MCF 10A (cell line): ENCODE data around the gene CHADL. TPM values are rescaled to one million over a fixed set of nuclear protein-coding genes. Genes with fewer than 3 reads are reported as not detected.

ENCODE experiments used
- Bru-seq: library from RNA; stranded (reverse); fragments of 400-500 nt; gene quantifications from one replicate; lab custom pipeline; 2021; lab: Mats Ljungman, UMichigan
- BruChase-seq, 2 experiments: library from RNA; stranded (reverse); fragments of 400-500 nt; gene quantifications; one replicate each; lab custom pipeline; 2021; lab: Mats Ljungman, UMichigan
- BruUV-seq: library from RNA; stranded (reverse); fragments of 400-500 nt; replicated peaks from 2 replicates; lab custom pipeline; 2021; lab: Mats Ljungman, UMichigan
- CTCF ChIA-PET: fragments of 300-600 bp; sonication (Branson Sonifier 250); formaldehyde crosslinking; extraction: SDS; loops from one replicate; lab custom pipeline; 2021; ENCODE audit warnings: antibody characterized with exemption, inconsistent platforms; lab: Yijun Ruan, JAX
- POLR2A ChIA-PET: fragments of 300-600, 350-650 bp; sonication (Branson Sonifier 250); formaldehyde crosslinking; extraction: SDS; loops from one replicate; lab custom pipeline; 2020; ENCODE audit warnings: antibody characterized with exemption, inconsistent platforms; lab: Yijun Ruan, JAX
- DNase-seq: peaks from one replicate; pipeline ENCODE4 v3.0.0-alpha.2; 2018; ENCODE audit not compliant: unreplicated experiment
- H3K27ac Mint-ChIP-seq: one replicate; pipeline ENCODE4 v1.8.0; 2022; ENCODE audit warnings: mild to moderate bottlenecking, low read depth, mixed read lengths; ENCODE audit not compliant: unreplicated experiment
- H3K27me3 Mint-ChIP-seq: one replicate; pipeline ENCODE4 v1.8.0; 2022; ENCODE audit warnings: mixed read lengths; ENCODE audit not compliant: insufficient read depth, unreplicated experiment
- H3K36me3 Mint-ChIP-seq: one replicate; pipeline ENCODE4 v1.8.0; 2022; ENCODE audit warnings: mild to moderate bottlenecking, moderate library complexity, mixed read lengths; ENCODE audit not compliant: insufficient read depth, unreplicated experiment
- H3K4me1 Mint-ChIP-seq: one replicate; pipeline ENCODE4 v1.8.0; 2022; ENCODE audit warnings: mixed read lengths; ENCODE audit not compliant: insufficient read depth, unreplicated experiment
- H3K4me3 Mint-ChIP-seq: one replicate; pipeline ENCODE4 v1.8.0; 2022; ENCODE audit warnings: mild to moderate bottlenecking, moderate library complexity, mixed read lengths; ENCODE audit not compliant: unreplicated experiment
- H3K9me3 Mint-ChIP-seq: one replicate; pipeline ENCODE4 v1.8.0; 2022; ENCODE audit warnings: mixed read lengths; ENCODE audit not compliant: unreplicated experiment
- intact Hi-C: fragments of 100-400 bp; cut with micrococcal nuclease; formaldehyde crosslinking; loops from 2 replicates; pipeline ENCODE4 v1.14.1; 2022
- long read RNA-seq: library from polyadenylated mRNA; stranded (forward); transcript quantifications from one replicate; pipeline ENCODE4 v2.0.0, GENCODE V29; 2022
- total RNA-seq: library from RNA; stranded (reverse); gene quantifications from 2 replicates; pipeline ENCODE4 v1.2.3, GENCODE V29; 2022
- TF ChIP-seq, protein P1 (sequence below): fragments of 200-600 bp; IDR thresholded peaks from one replicate; pipeline ENCODE4 v1.8.0; 2022; ENCODE audit warnings: antibody characterized with exemption, mild to moderate bottlenecking; ENCODE audit not compliant: unreplicated experiment

CHADL gene, protein sequence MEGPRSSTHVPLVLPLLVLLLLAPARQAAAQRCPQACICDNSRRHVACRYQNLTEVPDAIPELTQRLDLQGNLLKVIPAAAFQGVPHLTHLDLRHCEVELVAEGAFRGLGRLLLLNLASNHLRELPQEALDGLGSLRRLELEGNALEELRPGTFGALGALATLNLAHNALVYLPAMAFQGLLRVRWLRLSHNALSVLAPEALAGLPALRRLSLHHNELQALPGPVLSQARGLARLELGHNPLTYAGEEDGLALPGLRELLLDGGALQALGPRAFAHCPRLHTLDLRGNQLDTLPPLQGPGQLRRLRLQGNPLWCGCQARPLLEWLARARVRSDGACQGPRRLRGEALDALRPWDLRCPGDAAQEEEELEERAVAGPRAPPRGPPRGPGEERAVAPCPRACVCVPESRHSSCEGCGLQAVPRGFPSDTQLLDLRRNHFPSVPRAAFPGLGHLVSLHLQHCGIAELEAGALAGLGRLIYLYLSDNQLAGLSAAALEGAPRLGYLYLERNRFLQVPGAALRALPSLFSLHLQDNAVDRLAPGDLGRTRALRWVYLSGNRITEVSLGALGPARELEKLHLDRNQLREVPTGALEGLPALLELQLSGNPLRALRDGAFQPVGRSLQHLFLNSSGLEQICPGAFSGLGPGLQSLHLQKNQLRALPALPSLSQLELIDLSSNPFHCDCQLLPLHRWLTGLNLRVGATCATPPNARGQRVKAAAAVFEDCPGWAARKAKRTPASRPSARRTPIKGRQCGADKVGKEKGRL
- 0.51 and 0.52 TPM in 2 replicates for total RNA-seq
- Bru-seq, nascent RNA = percentile 27 among the genes with signal in this experiment
- percentile 45 among the genes with signal in this experiment for BruChase-seq, experiment 1, labeled RNA remaining after a 6-hour chase
- BruChase-seq, experiment 2, labeled RNA remaining after a 2-hour chase = percentile 34 among the genes with signal in this experiment
- long read RNA-seq, partial matches to known transcripts = 1 of 1 reads
- long read RNA-seq, other reads (novel, unspliced or antisense) = 0 of 1 reads

DNA sequence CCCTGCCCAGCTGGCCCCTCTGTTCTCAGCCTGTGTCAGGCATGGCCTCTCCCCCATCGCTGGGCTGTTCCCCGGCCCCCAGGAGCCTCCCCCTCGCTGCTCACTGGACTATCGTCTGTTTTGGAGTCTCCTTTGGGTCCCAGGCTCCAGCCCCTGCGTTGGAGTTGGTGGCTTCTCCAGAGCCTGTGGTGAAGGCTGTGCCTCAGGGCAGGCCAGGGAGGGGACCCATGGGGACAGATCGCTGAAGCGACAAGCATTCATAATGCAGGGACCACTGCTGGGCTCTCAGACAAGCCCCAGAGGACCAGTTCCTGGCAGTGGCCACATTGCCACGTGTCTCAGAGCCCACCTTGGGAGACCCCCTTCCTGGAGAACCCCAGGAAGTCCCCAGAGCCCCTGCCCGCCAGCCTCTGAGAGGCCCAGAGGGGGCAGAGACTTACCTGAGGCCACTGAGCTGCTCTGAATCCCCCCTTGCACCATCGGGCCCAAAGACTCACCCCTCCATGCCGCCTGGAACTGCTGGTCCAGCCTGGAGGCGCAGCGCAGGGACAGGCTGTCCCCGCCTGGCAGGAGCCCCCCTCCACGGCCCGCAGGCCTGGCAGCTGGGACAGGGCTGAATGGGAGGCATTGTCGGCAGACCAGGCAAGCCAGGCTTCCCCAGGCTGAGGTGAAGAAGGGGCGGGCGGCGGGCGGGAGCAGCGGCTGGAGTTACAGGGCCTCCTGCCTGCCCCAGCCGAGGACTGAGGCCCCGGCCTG lies at the start of gene CHADL:
Gene CHADL, minus strand, starts transcription at position 555 of the 756 bp plus-strand sequence. Its CDS starts 50 bp downstream, at position 505.
- Mint-ChIP-seq H3K27ac (no peak within 1 kb of the TSS), H3K27me3 (no peaks in the 10 kb centered on the region), H3K4me3 (no peak within 1 kb of the TSS), H3K36me3 (no peaks in the 10 kb centered on the region), H3K4me1 (no peaks in the 10 kb centered on the region), H3K9me3 (no peaks in the 10 kb centered on the region)
- intact Hi-C loops = no loop called here
- no peak for DNase-seq
- no TSS peak for BruUV-seq
- CTCF ChIA-PET = interaction anchor here (1.0 kb wide), 1 partner anchor 289 kb away, joined by 3 read pairs; no protein-coding TSS in a partner anchor
- POLR2A ChIA-PET = interaction anchor here (1.0 to 1.4 kb wide), 2 partner anchors 8 to 10 kb away, joined by 3 read pairs; no protein-coding TSS in a partner anchor
- TF ChIP-seq, protein P1, sequence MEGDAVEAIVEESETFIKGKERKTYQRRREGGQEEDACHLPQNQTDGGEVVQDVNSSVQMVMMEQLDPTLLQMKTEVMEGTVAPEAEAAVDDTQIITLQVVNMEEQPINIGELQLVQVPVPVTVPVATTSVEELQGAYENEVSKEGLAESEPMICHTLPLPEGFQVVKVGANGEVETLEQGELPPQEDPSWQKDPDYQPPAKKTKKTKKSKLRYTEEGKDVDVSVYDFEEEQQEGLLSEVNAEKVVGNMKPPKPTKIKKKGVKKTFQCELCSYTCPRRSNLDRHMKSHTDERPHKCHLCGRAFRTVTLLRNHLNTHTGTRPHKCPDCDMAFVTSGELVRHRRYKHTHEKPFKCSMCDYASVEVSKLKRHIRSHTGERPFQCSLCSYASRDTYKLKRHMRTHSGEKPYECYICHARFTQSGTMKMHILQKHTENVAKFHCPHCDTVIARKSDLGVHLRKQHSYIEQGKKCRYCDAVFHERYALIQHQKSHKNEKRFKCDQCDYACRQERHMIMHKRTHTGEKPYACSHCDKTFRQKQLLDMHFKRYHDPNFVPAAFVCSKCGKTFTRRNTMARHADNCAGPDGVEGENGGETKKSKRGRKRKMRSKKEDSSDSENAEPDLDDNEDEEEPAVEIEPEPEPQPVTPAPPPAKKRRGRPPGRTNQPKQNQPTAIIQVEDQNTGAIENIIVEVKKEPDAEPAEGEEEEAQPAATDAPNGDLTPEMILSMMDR = no peak

DNA sequence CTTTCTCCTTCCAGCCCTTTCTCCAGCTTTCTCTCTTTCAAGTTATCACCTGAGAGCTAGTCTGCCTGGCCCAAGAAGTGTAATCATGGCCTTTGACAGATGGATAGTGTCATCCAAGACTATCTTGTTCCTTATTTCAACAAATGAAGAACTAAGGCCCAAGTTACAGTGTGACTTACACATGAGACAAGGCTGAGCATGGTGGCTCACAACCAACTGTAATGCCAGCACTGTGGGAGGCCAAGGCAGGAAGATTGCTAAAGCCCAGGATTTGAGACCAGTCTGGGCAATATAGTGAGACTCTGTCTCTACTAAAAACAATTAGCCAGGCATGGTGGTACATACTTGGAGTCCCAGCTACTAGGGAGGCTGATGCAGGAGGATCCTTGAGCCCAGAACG lies 48.9 kb upstream of the CHADL start:
- peak overlapping the region; percentile 94 for H3K27ac Mint-ChIP-seq
- no peak for DNase-seq
- no peaks in the 10 kb centered on the region for H3K27me3 Mint-ChIP-seq
- no TSS peak for BruUV-seq
- POLR2A ChIA-PET = interaction anchor here (1.5 to 6.1 kb wide), 4 partner anchors 10 to 155 kb away, joined by 3 to 88 read pairs (median 16); partner anchors contain the start of genes TEF and ZC3H7B
- no peak overlapping the region for H3K4me3 Mint-ChIP-seq
- no peaks in the 10 kb centered on the region for H3K9me3 Mint-ChIP-seq
- peaks cover 23% of the 10 kb centered on the region for H3K4me1 Mint-ChIP-seq
- TF ChIP-seq, protein P1 = no peak
- intact Hi-C loops = loop anchor here (10.0 kb wide), 1 partner anchor 95 kb away; the partner anchor contains the start of gene TEF
- CTCF ChIA-PET = interaction anchor here (0.6 kb wide), 1 partner anchor 56 kb away, joined by 3 read pairs; no protein-coding TSS in a partner anchor
- H3K36me3 Mint-ChIP-seq = peaks cover 15% of the 10 kb centered on the region

DNA sequence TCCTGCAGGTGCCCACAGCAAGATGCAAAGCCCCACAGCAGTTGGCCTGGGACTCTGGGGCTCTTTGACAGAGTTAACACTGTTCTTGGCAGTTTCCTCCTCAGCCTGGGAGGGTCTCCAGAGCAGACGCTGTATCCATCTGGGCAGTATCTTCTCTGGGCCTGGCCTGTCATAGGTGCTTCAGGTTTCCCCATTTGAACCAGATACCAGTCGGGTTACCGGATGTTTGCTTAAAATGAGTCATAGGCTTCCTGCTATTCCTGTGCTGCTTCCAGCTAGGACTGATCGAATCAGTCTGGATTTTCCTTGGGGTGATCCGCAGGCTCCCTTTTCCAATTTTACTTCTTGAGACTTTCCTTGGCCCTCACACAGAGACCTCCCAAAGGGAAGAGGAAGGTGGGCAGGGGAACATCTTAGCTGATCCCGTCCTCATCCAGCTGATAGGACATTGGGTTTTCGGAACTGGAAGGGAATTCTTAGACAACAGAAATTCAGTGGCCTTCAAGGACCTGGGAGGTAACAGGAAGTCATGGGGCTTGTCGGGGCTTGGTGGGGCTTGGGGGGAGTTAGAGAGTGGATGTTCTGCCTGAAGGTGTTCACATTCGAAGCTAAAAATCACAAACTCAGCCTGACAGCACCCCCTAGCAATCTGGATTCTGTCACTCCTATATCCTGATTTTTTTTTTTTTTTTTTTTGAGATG lies 47.7 kb upstream of the CHADL start:
- Mint-ChIP-seq H3K9me3 (no peaks in the 10 kb centered on the region), H3K27me3 (no peaks in the 10 kb centered on the region), H3K36me3 (peaks cover 26% of the 10 kb centered on the region), H3K4me3 (peak overlapping the region; percentile 53), H3K4me1 (peaks cover 26% of the 10 kb centered on the region), H3K27ac (peak overlapping the region; percentile 94)
- CTCF ChIA-PET = interaction anchor here (0.6 to 0.9 kb wide), 7 partner anchors 13 to 637 kb away, joined by 3 to 4 read pairs (median 3); partner anchors contain the start of gene ZC3H7B
- TF ChIP-seq, protein P1 = no peak
- intact Hi-C loops = loop anchor here (10.0 kb wide), 1 partner anchor 96 kb away; the partner anchor contains the start of gene TEF
- POLR2A ChIA-PET = interaction anchor here (0.7 to 6.1 kb wide), 15 partner anchors 8 to 518 kb away, joined by 3 to 88 read pairs (median 4); partner anchors contain the start of genes ACO2, EP300, PHF5A and TEF
- peak; percentile 91 for DNase-seq
- BruUV-seq = TSS peak; percentile 40
